Mesenteric fat pad (tissue), 1 donor: ENCODE results near the gene TRAK2. TPM values are rescaled to one million over a fixed set of nuclear protein-coding genes. Genes with fewer than 3 reads are reported as not detected.
"Not testable (repeated sequence)": the region's sequence is repeated elsewhere in the genome, so short reads cannot be mapped to it uniquely, and the experiment has no call there.

Source experiments
- DNase-seq: peaks from one replicate; pipeline ENCODE4 v3.0.0-alpha.2; 2020; ENCODE audit warnings: low spot score
- long read RNA-seq: library from polyadenylated mRNA; unstranded; transcript quantifications from one replicate; pipeline ENCODE4 v2.0.0, GENCODE V29; 2020
- total RNA-seq: library from RNA; stranded (reverse); fragmentation: NEBNext Ultra II Directional; extraction: Animal tissue kit (Norgen Biotek cat#: 25700); gene quantifications from one replicate; pipeline ENCODE4 v1.2.1, GENCODE V29; 2021
- donor health status: DM: yes; HTN: yes; CAD: no.

TRAK2 gene, protein sequence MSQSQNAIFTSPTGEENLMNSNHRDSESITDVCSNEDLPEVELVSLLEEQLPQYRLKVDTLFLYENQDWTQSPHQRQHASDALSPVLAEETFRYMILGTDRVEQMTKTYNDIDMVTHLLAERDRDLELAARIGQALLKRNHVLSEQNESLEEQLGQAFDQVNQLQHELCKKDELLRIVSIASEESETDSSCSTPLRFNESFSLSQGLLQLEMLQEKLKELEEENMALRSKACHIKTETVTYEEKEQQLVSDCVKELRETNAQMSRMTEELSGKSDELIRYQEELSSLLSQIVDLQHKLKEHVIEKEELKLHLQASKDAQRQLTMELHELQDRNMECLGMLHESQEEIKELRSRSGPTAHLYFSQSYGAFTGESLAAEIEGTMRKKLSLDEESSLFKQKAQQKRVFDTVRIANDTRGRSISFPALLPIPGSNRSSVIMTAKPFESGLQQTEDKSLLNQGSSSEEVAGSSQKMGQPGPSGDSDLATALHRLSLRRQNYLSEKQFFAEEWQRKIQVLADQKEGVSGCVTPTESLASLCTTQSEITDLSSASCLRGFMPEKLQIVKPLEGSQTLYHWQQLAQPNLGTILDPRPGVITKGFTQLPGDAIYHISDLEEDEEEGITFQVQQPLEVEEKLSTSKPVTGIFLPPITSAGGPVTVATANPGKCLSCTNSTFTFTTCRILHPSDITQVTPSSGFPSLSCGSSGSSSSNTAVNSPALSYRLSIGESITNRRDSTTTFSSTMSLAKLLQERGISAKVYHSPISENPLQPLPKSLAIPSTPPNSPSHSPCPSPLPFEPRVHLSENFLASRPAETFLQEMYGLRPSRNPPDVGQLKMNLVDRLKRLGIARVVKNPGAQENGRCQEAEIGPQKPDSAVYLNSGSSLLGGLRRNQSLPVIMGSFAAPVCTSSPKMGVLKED
- total RNA-seq = 59.7 TPM
- long read RNA-seq, full-length matches to known transcripts = 9 of 38 reads
- long read RNA-seq, partial matches to known transcripts = 12 of 38 reads
- long read RNA-seq, other reads (novel, unspliced or antisense) = 17 of 38 reads

- DNase-seq = peak; percentile 98
Measured at GRCh38 chr2:201451292-201452057, at the start of gene TRAK2, which contains the start of gene STRADB. Gene TRAK2 (minus strand): TSS chr2:201451458. CDS start chr2:201420507, 30,951 bp downstream. Gene STRADB (plus strand): TSS chr2:201451740. CDS start chr2:201454841, 3,101 bp downstream.

DNA sequence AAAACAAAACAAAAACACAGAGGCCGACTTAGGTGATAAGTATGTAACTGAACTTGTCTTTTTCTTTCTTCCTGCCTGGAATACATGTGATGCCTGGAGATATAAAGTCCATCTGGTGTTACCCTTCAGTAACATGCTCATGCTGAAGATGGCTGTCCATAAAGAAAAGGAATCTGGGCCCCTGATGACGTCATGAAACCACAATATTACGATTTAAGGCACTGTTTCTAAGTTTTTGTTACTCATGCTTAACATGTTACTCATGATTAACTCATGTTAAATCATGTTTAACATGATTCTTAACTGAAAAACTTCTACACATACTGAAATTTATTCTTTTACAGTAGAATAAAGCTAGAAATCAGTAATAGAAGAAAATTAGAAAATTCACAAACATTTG, 49.3 kb upstream of the TRAK2 start:
- no peak for DNase-seq

DNA sequence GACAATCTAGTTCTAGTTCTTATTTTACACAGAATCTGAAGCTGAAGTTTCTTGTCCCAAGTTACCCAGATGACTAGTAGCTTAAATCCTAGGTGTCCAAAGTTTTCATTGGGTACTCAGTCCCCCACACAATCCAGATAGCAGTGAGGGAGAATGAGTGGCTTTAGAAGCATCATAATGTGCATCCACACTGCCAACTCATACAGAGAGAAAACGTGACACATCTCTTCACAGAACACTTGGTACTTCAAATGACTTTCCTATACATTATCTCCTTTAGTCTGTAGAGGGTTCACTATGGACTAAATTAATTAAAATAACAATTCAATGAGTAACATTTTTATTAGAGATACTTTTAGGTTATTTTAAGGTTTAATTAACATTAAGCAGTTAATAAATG, 45.5 kb upstream of the TRAK2 start:
- DNase-seq = no peak

- no peak for DNase-seq
Measured at GRCh38 chr2:201490291-201490690, 39.0 kb upstream of the TRAK2 start.

GRCh38 chr2:201484805-201485204, 33.5 kb upstream of the TRAK2 start:
- no peak for DNase-seq

DNA sequence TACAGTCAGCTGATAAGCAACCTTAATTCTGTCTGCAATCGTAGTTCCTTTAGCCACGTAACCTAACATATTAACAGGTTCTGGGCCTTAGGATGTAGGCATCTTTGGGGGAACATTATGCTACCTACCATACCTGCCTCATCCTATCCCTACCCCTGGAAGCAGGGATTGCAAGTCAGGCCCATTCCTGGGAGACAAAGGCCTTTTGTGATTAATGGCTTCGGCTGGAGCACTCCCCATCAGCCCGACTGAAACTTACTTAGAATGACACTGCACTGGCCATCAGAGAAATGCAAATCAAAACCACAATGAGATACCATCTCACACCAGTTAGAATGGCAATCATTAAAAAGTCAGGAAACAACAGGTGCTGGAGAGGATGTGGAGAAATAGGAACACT, 32.5 kb upstream of the TRAK2 start:
- DNase-seq = not testable (repeated sequence)

- DNase-seq = no peak
Measured at GRCh38 chr2:201483342-201483741, 32.1 kb upstream of the TRAK2 start.

DNA sequence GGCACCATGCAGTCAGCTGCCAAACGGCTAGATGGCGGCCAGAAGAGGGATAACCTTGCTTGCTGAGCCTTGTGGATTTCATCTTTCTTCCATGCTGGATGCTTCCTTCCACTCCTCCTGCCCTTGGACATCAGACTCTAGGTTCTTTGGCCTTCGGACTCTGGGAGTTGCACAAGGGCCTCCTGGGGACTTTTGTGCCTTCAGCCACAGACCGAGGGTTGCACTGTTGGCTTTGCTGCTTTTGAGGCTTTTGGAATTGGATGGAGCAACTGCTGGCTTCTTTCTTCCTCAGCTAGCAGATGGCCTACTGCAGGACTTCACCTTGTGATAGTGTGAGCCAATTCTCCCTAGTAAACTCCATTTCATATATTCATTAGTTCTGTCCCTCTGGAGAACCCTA, 31.3 kb upstream of the TRAK2 start:
- DNase-seq = no peak

GRCh38 chr2:201472411-201472810, 21.2 kb upstream of the TRAK2 start:
- DNase-seq = no peak

- DNase-seq = no peak
Measured at GRCh38 chr2:201471732-201472393, 20.6 kb upstream of the TRAK2 start.

GRCh38 chr2:201470821-201471731, 19.8 kb upstream of the TRAK2 start:
- no peak for DNase-seq

DNA sequence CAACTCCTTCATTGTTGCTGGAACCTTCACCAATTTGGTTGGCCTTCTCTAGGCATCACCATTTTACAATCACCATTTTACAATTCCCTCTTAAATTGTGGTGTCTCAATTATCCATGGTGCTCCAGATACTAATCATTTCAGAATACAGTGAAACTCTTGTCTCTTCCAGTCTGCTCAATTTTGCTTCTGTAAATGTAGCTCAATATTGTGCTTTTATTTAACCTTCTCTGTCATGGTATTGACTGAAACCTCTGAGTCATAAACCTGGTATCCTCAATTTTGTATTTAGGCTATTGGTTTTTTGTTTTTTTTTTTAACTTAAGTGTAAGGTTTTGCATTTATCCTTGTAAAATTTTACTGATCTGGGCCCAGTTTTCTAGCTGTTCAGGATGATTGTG, 16.4 kb upstream of the TRAK2 start:
- DNase-seq = no peak

GRCh38 chr2:201466050-201466675, 14.9 kb upstream of the TRAK2 start:
- DNase-seq = no peak

DNA sequence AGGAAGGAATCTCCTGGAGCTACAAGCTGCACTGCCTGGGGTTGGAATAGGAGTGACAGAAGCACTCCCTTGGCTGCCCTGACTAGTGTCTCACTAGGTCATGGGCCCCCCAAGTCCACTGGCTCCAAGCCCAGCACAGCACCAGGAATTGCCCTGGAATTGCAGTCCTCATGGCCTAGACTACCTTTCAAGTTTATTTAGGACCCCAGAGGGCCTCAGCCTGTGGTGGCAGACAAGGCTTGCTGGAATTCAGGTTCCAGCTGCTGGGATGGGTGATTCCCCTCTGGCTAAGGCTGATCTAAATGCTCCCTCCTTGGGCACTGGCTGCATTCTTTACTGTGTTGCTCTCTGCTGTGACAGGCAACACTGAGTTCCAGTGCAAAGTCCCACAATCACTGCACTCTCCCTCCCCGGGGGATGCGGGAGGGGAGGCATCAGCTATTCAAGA, 14.3 kb upstream of the TRAK2 start:
- DNase-seq = no peak

DNA sequence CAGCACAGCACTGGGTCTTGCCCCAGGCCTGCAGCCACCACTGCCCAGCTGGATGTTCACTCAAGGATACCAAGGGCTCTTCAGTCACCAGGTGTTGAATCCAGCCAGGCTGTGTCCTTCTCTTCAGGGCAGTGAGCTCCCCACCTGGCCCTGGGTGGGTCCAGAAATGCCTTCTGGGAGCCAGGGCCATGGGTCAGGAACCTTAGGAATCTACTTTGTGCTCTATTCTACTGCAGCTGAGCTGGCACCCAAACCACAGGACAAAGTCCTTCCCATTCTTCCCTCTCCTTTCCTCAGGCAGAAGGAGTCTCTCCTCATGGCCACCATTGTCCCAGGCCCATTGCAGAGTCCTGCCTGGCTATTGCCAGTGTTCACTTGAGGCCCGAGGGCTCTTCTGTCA, 13.3 kb upstream of the TRAK2 start:
- DNase-seq = no peak

DNA sequence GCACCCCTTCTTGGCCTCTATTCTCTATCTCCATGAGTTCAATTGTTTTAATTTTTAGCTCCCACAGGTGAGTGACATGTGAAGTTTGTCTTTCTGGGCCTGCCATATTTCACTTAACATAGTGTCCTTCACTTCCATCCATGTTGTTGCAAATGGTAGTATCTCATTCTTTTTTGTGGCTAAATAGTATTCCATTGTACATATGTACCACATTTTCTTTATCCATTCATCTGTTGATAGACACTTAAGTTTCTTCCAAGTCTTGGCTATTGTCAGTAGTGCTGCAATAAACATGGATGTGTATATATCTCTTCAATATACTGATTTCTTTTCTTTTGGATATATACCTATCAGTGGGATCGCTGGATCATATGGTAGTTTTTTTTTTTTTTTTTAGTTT, 9.3 kb upstream of the TRAK2 start:
- no peak for DNase-seq

DNA sequence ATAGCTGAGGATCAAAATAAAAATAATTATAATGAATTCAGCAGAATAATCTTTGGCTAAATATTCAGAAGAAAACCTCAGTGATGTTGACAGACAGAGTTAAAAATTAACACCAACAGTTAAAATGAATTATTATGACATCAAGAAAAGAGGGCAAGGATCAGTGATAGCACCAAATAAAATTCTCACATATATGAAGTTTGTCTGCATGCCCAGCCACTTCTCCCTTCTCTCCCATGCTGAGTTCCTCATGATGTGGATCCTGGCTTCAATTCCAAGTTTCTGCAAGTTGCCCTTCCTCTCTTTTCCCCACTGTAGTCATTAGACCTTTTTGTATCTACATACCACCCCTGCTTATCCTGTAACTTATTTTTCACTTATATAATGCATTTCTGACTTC, 7.1 kb upstream of the TRAK2 start:
- DNase-seq = no peak

GRCh38 chr2:201452922-201453643, 1.8 kb upstream of the TRAK2 start:
- DNase-seq = no peak
